Fibroblast of the conjunctiva (primary cell): ENCODE data around the gene SCUBE3.

Experiments
- DNase-seq: peaks from one replicate; pipeline ENCODE4 v3.0.0-alpha.2; 2010; ENCODE audit warnings: low read depth

The SCUBE3 gene

DNA sequence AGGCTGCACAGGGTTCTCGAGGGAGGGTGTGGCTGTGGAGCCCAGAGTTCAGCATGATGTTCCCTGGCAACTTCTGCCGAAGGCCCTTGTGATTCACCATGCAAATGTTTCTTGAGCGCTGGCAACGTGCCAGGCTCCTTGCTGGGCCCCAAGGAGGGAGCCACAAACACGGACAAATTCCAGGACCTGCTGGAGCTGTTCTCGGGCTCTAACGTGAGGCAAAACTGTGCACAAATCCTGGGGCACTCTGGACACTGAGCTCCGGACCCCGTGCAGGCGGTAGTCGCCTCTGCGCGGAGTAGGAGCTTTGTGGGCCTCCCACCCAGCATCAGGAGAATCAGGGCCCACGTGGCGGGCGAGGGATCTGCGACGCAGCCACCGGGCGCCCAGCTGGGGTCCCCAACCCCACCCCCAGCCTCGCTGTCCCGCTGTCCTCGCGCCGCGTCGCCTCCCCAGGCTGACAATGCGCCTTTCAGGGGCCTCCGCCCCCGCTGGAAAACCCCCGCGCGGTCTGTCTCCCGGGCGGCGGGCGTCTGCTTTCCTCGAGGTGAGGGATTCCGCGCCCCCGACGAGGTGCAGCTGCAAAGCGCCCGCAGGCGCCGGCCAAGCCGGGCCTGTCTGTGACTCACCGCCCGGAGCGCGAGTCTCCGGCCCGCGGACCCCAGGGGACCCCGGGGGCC lies 31.7 kb upstream of the SCUBE3 start:
- DNase-seq = peak; percentile 90

DNA sequence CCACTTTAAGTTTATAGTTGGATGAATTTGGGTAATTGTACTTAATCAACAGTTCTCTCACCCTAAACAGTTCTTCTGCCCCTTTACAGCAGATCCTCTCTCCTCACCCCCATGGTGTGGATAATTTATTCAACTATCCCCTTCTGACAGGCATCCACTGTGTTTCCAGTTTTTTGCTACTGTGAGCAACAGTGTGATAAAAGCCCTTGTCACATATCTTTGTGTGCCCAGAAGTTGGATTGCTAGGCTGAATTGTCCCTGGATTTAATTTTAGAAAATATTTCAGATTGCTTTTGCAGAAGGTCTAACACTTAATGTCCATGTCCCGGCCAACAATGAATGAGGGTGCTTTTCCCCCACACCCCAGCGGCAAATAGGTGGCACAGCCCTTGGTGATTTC lies 30.5 kb upstream of the SCUBE3 start:
- no peak for DNase-seq

DNA sequence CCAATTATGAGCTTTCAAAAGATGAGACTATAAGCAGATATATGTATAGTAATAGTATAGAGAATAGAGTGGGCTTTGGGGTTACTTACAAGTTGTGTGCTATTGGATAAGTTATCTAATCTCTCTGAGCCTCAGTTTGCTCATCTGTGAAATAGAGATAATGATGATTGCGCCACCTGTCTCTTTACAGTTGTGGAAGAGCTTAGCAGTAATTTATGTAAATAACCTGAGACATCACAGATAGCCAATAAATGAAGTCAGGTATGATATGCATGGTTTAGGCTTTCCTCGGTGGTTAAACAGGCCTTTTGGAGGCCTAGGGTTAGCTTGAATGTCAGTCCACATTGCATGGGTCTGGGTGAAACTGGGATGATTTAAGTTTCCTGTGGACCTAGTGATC lies 29.8 kb upstream of the SCUBE3 start:
- DNase-seq = no peak

DNA sequence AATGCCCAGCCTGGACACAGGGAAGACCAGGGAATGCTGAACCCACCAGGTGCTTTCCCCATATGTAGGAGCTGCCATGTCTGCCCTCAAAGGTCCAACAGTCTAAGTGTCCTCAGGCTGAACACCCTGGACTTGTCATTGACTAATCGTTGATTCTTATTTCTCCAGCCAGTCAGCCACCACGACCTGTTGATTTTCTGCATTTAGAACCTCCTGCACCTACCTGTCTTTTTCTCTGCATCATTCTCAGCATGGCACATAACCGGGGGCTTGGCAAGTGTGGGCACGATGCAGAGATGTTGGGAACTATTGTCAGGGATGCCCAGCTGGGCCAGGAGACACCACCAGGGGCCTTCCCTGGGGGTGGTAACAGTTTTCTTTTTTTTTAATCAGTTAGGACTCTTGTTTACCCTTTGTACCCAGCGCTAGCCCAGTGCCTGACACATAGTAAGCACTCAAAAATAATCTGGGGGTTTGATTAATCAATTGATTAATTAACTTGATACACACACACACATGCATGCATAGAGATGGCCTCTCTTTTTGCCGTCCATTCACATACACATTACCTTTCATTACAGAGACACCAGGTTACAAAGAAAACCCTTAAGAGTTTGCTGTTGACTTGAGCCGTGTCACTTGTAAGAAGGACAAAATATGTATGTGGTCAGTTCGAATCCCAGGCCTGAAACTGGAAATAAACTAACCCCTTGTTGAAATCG lies 29.0 kb upstream of the SCUBE3 start:
- no peak for DNase-seq

DNA sequence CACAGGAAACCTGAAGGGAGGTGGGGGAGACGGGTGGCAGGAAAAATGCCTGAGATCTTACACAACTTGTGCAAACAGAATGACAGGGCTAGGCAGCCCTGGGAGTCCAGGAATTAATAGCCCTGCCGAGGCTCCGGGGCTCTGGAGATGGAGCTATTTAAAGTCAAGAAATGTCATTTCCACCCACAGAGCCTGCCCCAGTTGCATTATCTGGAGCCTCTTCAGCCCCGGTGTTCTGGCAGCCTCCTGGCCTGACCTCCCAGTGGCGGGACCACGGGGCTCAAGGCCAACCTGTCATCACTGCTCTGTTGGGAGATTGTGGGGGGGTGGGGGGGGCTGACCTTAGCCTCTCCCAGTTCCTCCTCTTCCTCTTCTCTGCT lies 28.5 kb upstream of the SCUBE3 start:
- no peak for DNase-seq

DNA sequence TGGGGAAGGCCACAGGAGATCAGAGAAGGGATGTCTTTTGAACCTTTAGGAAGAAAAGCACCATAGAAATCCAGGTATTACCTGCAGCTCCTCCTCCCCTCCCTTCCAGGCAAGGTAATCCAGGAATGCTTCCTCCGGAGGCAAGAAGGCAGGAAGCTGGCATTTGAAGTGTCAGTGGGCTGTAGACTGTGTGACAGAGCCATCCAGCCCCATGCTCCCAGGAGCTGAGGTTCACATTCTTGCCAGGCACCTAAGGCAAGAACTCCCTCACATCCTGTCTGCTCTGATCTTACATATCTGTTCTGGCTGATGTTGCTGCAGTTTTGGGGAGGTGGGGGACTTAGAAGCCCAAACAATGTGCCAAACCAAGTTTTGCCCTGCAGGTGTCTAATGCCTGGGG lies 27.8 kb upstream of the SCUBE3 start:
- DNase-seq = no peak

DNA sequence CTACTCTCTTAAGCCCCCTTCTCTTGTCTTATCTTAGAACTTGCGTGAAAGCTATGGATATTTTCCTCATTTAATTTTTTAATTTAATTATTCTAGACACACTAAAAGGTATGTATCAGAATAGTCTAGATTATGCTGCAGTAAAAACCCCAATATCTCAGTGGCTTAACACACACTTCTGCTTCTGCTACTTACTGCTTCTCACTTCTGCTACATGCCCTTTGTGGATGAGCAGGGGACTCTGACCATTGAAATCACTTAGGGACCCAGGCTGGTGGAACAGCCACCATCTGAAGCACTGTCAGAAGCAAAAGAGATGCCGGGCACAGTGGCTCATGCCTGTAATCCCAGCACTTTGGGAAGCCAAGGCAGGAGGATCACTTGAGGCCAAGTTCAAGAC lies 27.2 kb upstream of the SCUBE3 start:
- DNase-seq = no peak

DNA sequence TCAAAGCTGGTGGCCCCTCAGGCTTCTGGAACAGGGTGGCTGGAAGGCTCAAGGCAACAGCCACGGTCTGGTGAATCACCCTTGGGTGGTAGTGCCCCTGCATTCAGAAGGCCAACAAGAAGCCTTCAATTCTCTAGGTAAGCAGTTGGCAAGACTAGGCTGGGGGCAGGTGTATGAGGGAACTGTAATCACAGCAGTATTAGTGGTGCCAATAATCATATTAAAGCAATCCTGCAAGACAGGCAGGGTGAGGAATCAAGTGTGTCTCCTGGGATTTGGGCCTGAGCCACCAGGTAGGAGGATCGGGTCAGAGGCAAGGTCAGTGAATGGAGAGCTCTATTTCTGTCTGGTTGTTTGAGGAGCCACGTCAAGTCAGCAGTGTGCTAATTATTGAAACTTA lies 24.9 kb upstream of the SCUBE3 start:
- DNase-seq = no peak

DNA sequence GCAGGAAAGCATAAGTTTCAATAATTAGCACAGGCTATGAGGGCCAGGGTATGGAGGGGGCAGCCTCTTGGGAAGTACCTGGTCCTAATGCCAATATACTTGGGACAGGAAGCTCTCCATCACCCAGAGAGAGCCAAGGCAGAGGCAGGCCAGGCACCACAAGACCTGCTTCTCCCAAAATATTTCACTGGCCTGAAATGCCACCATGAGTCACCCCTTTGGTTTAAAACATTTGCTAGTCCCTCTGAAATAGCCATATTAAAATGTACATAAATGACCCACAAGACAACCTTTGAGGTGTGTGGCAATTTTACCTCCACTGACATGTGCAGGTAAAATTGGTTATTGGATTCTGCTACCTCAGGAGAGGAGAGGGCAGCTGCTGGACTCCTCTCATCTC lies 23.4 kb upstream of the SCUBE3 start:
- no peak for DNase-seq

DNA sequence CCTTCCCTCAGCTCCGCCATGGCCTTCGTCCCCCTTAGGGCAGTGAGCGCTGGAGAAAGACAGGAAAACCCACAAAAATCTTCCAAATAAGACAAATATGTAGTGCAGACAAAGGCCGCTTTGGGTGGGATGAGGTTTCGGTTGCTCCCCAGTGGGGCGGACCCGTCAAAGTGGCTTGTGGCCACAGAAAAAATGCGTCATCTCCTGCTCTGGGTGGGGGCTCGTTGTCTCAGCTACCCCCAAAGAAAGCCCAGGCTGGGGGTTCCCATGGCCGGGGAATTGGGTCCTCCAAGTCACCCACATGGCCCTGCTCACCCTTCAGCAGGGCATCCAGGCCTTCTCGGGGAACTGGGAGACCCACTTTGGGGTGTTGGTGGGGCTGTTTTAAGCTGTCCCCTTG lies 21.9 kb upstream of the SCUBE3 start:
- no peak for DNase-seq

DNA sequence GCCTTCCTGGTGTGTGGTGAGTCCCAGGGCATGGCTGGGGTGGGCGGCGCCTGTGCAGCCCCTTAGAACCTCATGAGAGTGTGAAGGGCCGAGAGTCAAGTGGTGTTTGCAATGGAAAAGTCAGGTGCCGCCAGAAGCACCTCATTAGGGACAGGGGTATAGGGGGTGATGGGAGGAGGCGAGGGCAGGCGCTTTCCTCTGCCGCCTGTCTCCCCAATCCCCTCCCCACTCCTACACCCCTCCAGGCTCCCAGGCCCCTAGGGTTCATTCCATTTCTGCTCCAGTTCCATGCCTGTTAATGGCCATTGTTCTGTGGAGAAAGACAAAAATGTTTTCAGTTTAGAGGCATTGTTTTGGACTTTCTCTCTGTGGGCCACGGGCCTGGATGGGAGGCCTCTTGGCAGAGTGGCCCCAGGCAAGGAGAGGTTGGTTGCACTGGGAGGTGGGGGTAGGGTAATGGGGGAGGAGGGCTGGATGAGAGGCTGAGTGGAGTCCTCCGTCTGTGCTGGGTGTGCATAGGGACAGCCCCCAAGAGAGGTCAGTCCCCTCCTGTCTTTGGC lies 21.4 kb upstream of the SCUBE3 start:
- no peak for DNase-seq

DNA sequence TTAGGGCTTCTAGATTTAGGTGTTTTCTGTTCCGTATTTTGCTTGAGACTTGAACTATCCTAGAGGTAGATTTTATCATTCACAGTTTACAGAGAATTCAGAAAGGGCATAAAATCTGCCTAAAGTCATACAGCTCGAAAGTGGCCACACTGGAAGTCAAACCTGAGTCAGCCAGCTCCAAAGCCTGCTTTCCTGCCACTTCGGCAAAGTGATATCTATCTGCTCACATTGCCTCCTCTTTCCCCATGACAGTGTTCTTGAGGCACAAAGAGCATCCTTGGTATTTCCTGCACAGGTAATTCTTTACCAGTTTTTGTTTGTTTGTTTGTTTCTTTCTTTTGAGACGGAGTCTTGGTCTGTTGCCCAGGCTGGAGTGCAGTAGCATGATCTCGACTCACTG lies 19.4 kb upstream of the SCUBE3 start:
- no peak for DNase-seq

DNA sequence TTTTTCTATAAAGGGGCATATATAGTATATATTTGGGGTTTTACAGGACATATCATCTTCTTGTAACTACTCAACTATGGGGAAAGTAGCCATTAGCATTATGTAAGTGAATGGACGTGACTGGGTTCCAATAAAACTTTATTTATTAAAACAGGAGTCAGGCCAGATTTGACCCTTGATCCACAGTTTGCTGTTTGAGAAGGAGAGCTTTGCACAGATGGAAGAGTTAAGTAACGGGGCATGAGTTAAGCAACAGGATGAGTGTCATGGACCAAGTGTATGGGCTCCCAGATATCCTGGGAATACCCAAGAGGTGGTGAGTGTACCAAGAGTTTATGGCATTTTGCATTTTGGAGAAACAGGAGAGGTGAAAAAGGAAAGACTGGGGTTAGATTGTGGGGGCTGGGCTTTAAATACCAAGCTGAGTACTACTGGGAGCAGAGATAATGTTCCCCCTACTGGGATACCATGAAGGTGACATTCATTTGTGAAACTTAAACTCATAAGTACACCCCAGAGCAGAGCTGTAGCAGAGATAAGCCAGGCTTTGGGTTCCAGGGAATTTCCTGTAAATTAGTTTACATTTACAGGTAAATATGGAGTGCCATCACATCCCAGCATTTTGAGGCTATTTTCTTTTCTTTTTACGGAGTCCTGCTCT lies 18.5 kb upstream of the SCUBE3 start:
- DNase-seq = no peak

DNA sequence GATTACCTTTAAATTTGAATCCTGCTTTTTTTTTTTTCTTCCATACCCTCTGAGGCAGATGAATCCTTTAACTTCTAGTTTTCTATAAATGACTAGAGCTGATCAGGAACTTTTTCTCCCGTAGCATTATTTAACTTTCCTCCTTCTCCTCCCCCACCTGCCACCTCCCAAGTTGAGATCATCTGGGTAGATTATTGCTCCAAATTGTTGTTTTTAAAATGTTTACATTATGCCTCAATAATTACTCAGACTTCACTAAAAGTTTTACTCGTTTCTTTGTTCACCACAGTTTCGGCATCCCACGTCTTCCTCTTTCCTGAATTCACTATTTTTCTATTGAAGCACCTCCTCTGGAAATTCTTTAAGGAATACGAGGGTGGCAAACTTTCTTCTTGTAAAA lies 16.6 kb upstream of the SCUBE3 start:
- no peak for DNase-seq

DNA sequence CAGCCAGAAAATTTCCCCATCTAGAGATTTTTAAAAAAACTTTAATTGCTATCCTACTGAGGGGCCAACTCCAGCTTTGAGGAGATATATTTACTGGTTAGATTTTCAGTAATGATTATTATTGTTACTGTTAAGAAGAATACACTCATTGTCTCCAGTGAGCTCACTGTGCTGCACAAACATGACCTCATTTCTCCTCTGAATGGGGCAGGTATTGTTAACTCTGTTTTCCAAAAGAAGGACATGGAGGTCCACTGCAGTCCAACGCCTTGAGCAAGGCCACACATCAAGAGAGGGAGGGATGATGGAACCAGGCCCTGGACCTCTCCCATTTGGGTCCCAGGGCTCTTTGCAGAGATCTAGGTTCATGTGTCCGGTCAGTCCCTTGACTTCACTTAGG lies 13.9 kb upstream of the SCUBE3 start:
- DNase-seq = no peak

DNA sequence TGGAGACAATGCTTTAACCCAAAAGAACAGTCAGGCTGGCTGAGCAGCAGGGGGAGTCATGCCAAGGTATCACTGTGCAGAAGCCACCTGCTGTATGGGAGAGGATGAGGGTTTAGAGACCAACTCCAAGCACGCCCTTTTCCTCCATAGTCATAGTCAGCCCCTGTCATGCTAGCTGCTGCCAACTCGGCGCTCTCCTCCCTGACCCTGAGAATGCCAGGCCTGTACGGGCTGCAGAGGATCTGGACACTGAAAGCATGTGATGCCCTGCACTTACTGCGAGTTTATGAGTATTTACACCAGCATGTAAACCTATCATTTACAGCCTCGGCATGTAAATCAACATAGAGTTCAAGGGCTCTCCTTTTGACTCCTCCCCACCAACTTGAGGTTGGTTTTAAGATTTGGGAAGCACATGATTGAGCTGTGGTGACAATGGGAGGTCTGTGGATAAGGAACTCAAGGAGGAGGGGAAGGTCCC lies 11.7 kb upstream of the SCUBE3 start:
- DNase-seq = no peak

DNA sequence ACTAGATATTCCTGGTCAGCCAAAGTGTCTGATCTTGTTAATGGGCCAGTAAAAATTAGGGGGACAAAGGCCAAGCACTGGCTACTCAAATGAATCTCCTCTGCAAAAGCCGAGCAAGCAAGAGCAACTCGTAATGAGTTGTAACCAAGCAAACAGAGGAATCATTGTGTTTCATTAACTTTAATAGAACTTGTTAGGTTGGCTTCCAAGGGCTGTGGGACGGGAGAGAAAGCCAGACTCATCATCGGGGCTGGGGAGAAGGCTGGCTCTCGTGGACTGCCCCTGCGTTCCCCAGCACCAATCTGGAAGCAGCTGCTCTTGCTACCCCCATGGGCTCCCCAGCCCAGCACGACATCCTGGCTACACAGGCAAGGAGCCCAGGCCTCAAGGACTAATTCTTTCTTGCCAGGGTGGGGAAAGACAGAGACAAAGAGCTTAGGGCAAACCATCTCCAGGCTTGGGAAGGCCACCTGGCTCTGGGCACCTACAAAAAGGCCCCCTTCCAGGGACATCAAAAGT lies 10.5 kb upstream of the SCUBE3 start:
- DNase-seq = no peak

DNA sequence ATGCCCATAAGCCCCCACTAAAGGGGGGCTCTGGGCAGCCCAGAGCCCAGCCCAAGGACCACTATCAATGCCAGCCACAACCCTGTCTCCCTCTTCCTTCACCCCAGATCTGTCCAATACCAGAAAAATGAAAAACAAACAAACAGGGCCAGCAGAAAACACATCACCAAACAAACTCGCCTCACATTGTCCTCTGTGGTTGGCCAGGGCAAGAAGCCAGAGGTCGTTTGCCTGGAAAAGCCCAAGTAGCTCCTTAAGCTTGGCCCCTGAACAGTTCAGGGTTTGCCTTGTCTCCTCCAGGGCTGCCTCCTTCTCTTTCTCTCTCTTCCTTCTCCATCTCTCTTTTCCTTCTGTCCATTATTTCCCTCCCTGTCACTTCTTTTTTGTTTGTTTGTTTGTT lies 10.1 kb upstream of the SCUBE3 start:
- no peak for DNase-seq

DNA sequence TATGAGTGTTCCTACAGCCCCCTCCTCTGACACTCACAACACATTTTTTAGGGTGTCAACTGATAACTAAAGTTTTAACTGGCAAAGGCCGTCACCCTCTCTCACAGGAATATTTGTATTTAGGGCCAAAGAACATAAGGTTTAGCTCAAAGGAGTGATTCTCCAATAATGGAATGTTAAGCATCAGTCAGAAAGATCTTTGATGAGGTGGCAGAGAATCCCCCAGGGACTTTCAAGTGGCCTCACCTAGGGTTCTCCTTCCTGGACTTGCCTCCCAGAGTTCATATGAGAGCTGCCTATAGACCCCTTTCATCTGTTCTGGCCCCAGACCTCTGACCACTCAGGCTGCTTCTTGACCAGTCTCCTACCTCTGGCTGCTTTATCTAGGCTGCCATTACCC lies 7.4 kb upstream of the SCUBE3 start:
- no peak for DNase-seq

DNA sequence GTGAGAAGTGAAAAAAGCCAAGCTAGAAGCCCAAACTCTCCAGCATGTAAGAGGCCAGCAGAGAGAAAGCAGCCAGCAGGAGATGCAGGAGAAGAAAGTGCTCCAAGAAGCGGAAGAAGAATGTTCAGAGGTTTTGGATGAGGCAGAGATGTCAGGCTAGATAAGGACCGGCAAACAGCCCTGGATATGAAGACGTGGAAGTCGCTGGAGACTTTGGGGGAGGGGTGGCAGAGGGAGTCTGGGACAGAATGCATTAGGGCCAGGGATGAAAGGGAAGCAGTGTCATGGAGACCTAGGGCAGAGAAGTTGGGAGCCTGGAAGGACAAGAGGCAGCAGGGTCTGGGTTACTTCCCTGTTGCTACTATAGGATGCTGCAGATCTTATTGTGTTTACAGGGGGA lies 5.3 kb upstream of the SCUBE3 start:
- no peak for DNase-seq

DNA sequence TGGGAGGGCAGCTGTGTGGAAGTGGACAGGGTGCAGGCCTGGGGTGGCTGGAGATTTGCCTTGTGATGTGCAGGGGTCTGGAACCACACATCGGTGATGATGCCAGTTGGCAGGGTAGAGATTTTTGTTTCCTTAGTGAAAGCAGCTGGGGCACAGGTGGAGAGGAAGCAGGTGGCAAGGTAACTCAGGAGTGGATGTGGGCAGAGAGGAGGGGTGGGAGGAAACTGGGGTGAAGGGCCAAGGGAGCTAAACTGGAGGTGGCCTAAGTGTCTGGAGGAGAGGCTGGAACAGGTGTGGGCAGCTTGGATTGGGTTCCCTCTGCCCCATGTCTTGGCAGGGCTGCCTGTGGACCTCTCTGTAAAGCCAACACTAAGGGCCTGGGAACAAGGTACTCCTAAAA lies 4.7 kb upstream of the SCUBE3 start:
- no peak for DNase-seq

DNA sequence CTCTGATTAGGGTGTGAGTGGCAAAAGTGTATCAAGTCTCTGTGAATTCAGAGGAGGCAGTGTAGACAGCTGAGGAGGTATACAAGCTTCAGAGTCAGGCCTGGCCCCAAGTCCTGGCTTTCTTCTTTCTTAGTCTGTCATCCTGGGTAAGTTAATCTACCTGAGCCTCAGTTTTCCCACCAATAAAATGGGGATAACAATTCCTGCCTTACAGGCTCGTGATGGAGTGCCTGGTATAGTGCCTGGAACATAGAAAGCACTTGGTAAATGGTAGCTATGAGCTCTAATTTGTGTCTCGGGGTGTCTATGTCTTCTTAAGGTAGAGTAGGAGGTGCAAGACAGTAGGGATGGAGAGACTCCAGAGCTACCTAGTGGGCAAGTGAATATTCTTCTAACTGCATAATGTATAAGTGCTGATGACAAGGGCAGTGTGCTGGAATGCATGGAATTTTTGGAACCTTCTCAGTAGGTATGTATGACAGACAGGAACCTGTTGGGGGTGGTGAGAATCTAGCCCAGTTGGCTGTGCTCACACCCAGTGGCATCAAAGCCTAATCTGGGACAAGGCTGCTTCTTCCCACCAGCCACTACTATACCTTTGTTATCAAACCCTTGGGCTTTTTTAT lies 4.0 kb upstream of the SCUBE3 start:
- no peak for DNase-seq
